GM19035 (cell line): ENCODE measurements around the gene PPRC1.
"Not testable (repeated sequence)": the region's sequence is repeated elsewhere in the genome, so short reads cannot be mapped to it uniquely, and the experiment has no call there.

Experiments
- ATAC-seq: cut with Tn5 transposase; IDR thresholded peaks from one replicate; pipeline ENCODE4 v1.9.1; 2021; ENCODE audit not compliant: unreplicated experiment

The PPRC1 gene

GRCh38 chr10:102188941-102189898, 56.4 kb downstream of the PPRC1 start:
- ATAC-seq = not testable (repeated sequence)

- ATAC-seq = no peak
Observed at GRCh38 chr10:102191956-102192355, 59.1 kb downstream of the PPRC1 start.

- ATAC-seq = no peak
Observed at GRCh38 chr10:102195296-102195870, 62.5 kb downstream of the PPRC1 start.

- ATAC-seq = no peak
Observed at GRCh38 chr10:102196893-102197292, 64.1 kb downstream of the PPRC1 start.

GRCh38 chr10:102198027-102198426, 65.2 kb downstream of the PPRC1 start:
- no peak for ATAC-seq
